Loucy (cell line): Measurements from ENCODE around the gene ANKRD35.

ENCODE experiments used
- EZH2phosphoT487 ChIP-seq: fragments of 200-600 bp; IDR thresholded peaks from 2 replicates; pipeline ENCODE4 v1.6.1; 2018; ENCODE audit warnings: antibody characterized with exemption, mild to moderate bottlenecking, moderate library complexity, borderline replicate concordance
- TF ChIP-seq, protein P1 (sequence below): fragments of 200-600 bp; sonication (generic); conservative IDR thresholded peaks from 2 replicates; pipeline ENCODE4 v1.5.1; 2014; ENCODE audit warnings: mild to moderate bottlenecking, antibody characterized with exemption, low read length

GRCh38 chr1:145874646-145875045 lies 11.0 kb downstream of the ANKRD35 start:
- TF ChIP-seq, protein P1, sequence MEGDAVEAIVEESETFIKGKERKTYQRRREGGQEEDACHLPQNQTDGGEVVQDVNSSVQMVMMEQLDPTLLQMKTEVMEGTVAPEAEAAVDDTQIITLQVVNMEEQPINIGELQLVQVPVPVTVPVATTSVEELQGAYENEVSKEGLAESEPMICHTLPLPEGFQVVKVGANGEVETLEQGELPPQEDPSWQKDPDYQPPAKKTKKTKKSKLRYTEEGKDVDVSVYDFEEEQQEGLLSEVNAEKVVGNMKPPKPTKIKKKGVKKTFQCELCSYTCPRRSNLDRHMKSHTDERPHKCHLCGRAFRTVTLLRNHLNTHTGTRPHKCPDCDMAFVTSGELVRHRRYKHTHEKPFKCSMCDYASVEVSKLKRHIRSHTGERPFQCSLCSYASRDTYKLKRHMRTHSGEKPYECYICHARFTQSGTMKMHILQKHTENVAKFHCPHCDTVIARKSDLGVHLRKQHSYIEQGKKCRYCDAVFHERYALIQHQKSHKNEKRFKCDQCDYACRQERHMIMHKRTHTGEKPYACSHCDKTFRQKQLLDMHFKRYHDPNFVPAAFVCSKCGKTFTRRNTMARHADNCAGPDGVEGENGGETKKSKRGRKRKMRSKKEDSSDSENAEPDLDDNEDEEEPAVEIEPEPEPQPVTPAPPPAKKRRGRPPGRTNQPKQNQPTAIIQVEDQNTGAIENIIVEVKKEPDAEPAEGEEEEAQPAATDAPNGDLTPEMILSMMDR: no peak
- TF ChIP-seq EZH2phosphoT487: no peak
